H9 (cell line): Measurements from ENCODE around the gene CNTF. TPM values are rescaled to one million over a fixed set of nuclear protein-coding genes. Genes with fewer than 3 reads are reported as not detected.

Experiments
- DNase-seq: peaks from one replicate; pipeline ENCODE4 v3.0.0-alpha.2; 2017
- H2AFZ ChIP-seq: one replicate; pipeline ENCODE4 v1.6.1; 2013; ENCODE audit warnings: mild to moderate bottlenecking, low read length, control low read depth, moderate library complexity
- H2AK5ac ChIP-seq: 2 replicates; pipeline ENCODE4 v1.6.1; 2013; ENCODE audit warnings: low read length, control low read depth, mixed read lengths; ENCODE audit not compliant: insufficient read length
- H2BK120ac ChIP-seq: one replicate; pipeline ENCODE4 v1.6.1; 2013; ENCODE audit warnings: low read depth, mild to moderate bottlenecking, low read length, control low read depth, inconsistent platforms; ENCODE audit not compliant: poor library complexity, severe bottlenecking
- H2BK12ac ChIP-seq: 2 replicates; pipeline ENCODE4 v1.6.1; 2013; ENCODE audit warnings: low read length, control low read depth, mixed read lengths, low read depth; ENCODE audit not compliant: insufficient read length
- H2BK15ac ChIP-seq: 2 replicates; pipeline ENCODE4 v1.6.1; 2013; ENCODE audit warnings: low read depth, low read length, control low read depth
- H2BK20ac ChIP-seq: one replicate; pipeline ENCODE4 v1.6.1; 2013; ENCODE audit warnings: low read depth, mild to moderate bottlenecking, low read length, control low read depth, inconsistent platforms; ENCODE audit not compliant: poor library complexity, severe bottlenecking
- H2BK5ac ChIP-seq: 2 replicates; pipeline ENCODE4 v1.6.1; 2013; ENCODE audit warnings: low read length, control low read depth, mixed read lengths; ENCODE audit not compliant: insufficient read length
- H3K14ac ChIP-seq: 2 replicates; pipeline ENCODE4 v1.6.1; 2013; ENCODE audit warnings: low read length, control low read depth; ENCODE audit not compliant: insufficient read depth
- H3K18ac ChIP-seq: 2 replicates; pipeline ENCODE4 v1.6.1; 2013; ENCODE audit warnings: low read depth, mild to moderate bottlenecking, mixed read lengths, low read length, control low read depth; ENCODE audit not compliant: insufficient read length
- H3K23ac ChIP-seq: 2 replicates; pipeline ENCODE4 v1.6.1; 2013; ENCODE audit warnings: low read length, control low read depth, mixed read lengths, low read depth; ENCODE audit not compliant: insufficient read length
- H3K23me2 ChIP-seq: 2 replicates; pipeline ENCODE4 v1.6.1; 2013; ENCODE audit warnings: low read depth, mild to moderate bottlenecking, mixed read lengths, low read length, control low read depth; ENCODE audit not compliant: insufficient read length, poor library complexity, severe bottlenecking
- H3K27ac ChIP-seq: 2 replicates; pipeline ENCODE4 v1.5.1; 2013; ENCODE audit warnings: low read length, control low read depth, mixed read lengths, low read depth; ENCODE audit not compliant: insufficient read length
- H3K27me3 ChIP-seq: 2 replicates; pipeline ENCODE4 v1.6.1; 2013; ENCODE audit warnings: low read length, control low read depth, inconsistent platforms; ENCODE audit not compliant: insufficient read depth
- H3K4ac ChIP-seq: 2 replicates; pipeline ENCODE4 v1.6.1; 2013; ENCODE audit warnings: low read depth, mild to moderate bottlenecking, control low read depth, inconsistent platforms, low read length, moderate library complexity
- H3K4me1 ChIP-seq: 2 replicates; pipeline ENCODE4 v1.6.1; 2013; ENCODE audit warnings: low read length, control low read depth, inconsistent platforms; ENCODE audit not compliant: insufficient read depth
- H3K4me2 ChIP-seq: 2 replicates; pipeline ENCODE4 v1.6.1; 2013; ENCODE audit warnings: low read length, control low read depth, mixed read lengths; ENCODE audit not compliant: insufficient read length, insufficient read depth
- H3K56ac ChIP-seq: 2 replicates; pipeline ENCODE4 v1.6.1; 2013; ENCODE audit warnings: low read depth, mild to moderate bottlenecking, mixed read lengths, low read length, control low read depth; ENCODE audit not compliant: insufficient read length
- H3K79me1 ChIP-seq: 2 replicates; pipeline ENCODE4 v1.6.1; 2013; ENCODE audit warnings: low read depth, mild to moderate bottlenecking, moderate library complexity, low read length, control low read depth, inconsistent platforms; ENCODE audit not compliant: insufficient read depth, poor library complexity, severe bottlenecking
- H3K79me2 ChIP-seq: 2 replicates; pipeline ENCODE4 v1.6.1; 2013; ENCODE audit warnings: low read length, control low read depth, inconsistent platforms; ENCODE audit not compliant: insufficient read depth
- H3K9ac ChIP-seq: 2 replicates; pipeline ENCODE4 v1.6.1; 2013; ENCODE audit warnings: low read length, control low read depth, mixed read lengths; ENCODE audit not compliant: insufficient read length; ENCODE audit errors: extremely low read depth
- H3K9me3 ChIP-seq: one replicate; pipeline ENCODE4 v1.6.1; 2013; ENCODE audit warnings: low read depth, low read length, inconsistent platforms; ENCODE audit not compliant: control insufficient read depth
- H3T11ph ChIP-seq: one replicate; pipeline ENCODE4 v1.6.1; 2013; ENCODE audit warnings: mild to moderate bottlenecking, low read length, control low read depth, inconsistent platforms
- H4K20me1 ChIP-seq: one replicate; pipeline ENCODE4 v1.6.1; 2013; ENCODE audit not compliant: control insufficient read depth, insufficient read length, insufficient read depth
- H4K5ac ChIP-seq: 2 replicates; pipeline ENCODE4 v1.6.1; 2013; ENCODE audit warnings: low read depth, mild to moderate bottlenecking, mixed read lengths, low read length, control low read depth; ENCODE audit not compliant: insufficient read length
- H4K8ac ChIP-seq: replicated peaks from 2 replicates; pipeline ENCODE4 v1.6.1; 2013; ENCODE audit warnings: low read length, control low read depth, mixed read lengths, low read depth; ENCODE audit not compliant: insufficient read length
- H4K91ac ChIP-seq: 2 replicates; pipeline ENCODE4 v1.6.1; 2013; ENCODE audit warnings: low read depth, mild to moderate bottlenecking, moderate library complexity, mixed read lengths, low read length, control low read depth; ENCODE audit not compliant: insufficient read length
- H3K27ac Mint-ChIP-seq, 3 experiments: 2 replicates in 2 of 3; 3 replicates in 1 of 3; pipeline ENCODE4 v1.8.0; 2020 to 2021; ENCODE audit warnings: mixed read lengths in 3 of 3, mild to moderate bottlenecking in 1 of 3, moderate library complexity in 1 of 3
- H3K27me3 Mint-ChIP-seq: 2 replicates; pipeline ENCODE4 v1.8.0; 2021; ENCODE audit warnings: low read depth, mild to moderate bottlenecking, moderate library complexity, mixed read lengths
- H3K36me3 Mint-ChIP-seq, 3 experiments: 2 replicates in 2 of 3; 3 replicates in 1 of 3; pipeline ENCODE4 v1.8.0; 2020 to 2021; ENCODE audit warnings: low read depth in 3 of 3, mixed read lengths in 3 of 3; ENCODE audit not compliant: insufficient read depth in 1 of 3
- H3K4me1 Mint-ChIP-seq, 2 experiments: 2 replicates each; pipeline ENCODE4 v1.8.0; 2020; ENCODE audit warnings: mixed read lengths in 2 of 2
- H3K4me3 Mint-ChIP-seq, 2 experiments: 2 replicates in 1 of 2; 3 replicates in 1 of 2; pipeline ENCODE4 v1.8.0; 2020 to 2021; ENCODE audit warnings: mild to moderate bottlenecking in 2 of 2, mixed read lengths in 2 of 2, moderate library complexity in 1 of 2
- H3K9me3 Mint-ChIP-seq, 2 experiments: 2 replicates in 1 of 2; 3 replicates in 1 of 2; pipeline ENCODE4 v1.8.0; 2020; ENCODE audit warnings: mild to moderate bottlenecking in 2 of 2, mixed read lengths in 2 of 2, moderate library complexity in 1 of 2
- CTCF ChIP-seq: fragments of 200-600 bp; sonication (generic); conservative IDR thresholded peaks from 3 replicates; pipeline ENCODE4 v1.8.0; 2021; ENCODE audit warnings: antibody characterized with exemption, mild to moderate bottlenecking
- WGBS: extraction: QIAGEN DNeasy Blood & Tissue Kit; methylation state at CpG from one replicate; pipeline ENCODE4 v1.1.7; 2013; ENCODE audit warnings: missing lambda C conversion rate, low lambda C conversion rate, mixed read lengths; ENCODE audit not compliant: insufficient read length; ENCODE audit errors: extremely low coverage; 5-methylcytosine and 5-hydroxymethylcytosine counted together
- total RNA-seq: library from RNA; stranded (reverse); gene quantifications from 2 replicates; pipeline ENCODE4 v1.2.1, GENCODE V29; 2021

CNTF gene
- total RNA-seq, 1 experiment from 2014 or later, result 3.5 TPM

DNA sequence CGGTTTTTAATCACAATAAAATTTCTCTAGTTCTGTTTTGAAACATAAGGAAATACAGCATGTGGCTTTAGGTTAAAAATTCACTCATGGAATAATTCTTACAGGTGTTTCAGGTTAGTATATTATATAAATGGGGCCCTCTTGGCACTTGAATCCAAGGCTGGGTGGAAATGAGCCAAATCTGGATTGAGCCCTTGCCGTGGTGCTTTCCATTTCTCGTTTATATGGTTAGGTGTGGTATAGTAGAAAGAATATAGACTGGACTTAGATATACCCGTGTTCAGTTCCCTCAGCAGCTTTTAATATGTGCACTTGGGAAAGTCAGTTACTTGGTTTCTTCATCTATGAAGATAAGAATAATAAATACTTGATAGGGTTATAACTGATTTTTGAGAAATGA lies 27.6 kb upstream of the CNTF start:
- H3K79me2 ChIP-seq, result peaks cover 4% of the 10 kb centered on the region; the same call in 1 of the 2 replicates
- no peak overlapping the region for H2BK12ac ChIP-seq
- no peak overlapping the region for H3K23ac ChIP-seq
- H3K9me3 ChIP-seq, result no peaks in the 10 kb centered on the region
- Mint-ChIP-seq H3K27me3 (no peaks in the 10 kb centered on the region), H3K36me3 (peaks cover 6 to 15% (median 6%) of the 10 kb centered on the region in 3 experiments; a peak in 6 of 7 replicates), H3K4me1 (peaks cover 13 to 17% of the 10 kb centered on the region in 2 experiments), H3K27ac (no peak overlapping the region), H3K9me3 (no peaks in the 10 kb centered on the region; a peak in 1 of 5 replicates), H3K4me3 (no peak overlapping the region)
- H3K27me3 ChIP-seq, result no peaks in the 10 kb centered on the region
- no peak overlapping the region for H3K56ac ChIP-seq
- no peak overlapping the region for H3K14ac ChIP-seq
- no peak overlapping the region for H4K8ac ChIP-seq
- no peaks in the 10 kb centered on the region; the same call in 1 of the 2 replicates for H3K4me1 ChIP-seq
- no peak overlapping the region for H2AK5ac ChIP-seq
- no peak overlapping the region for H3K27ac ChIP-seq
- no peak overlapping the region for H3K9ac ChIP-seq
- no CpG with 5 or more reads among the region's 4 CpGs for WGBS
- H2BK120ac ChIP-seq, result no peak overlapping the region
- H2AFZ ChIP-seq, result no peak overlapping the region
- no peak overlapping the region for H3K18ac ChIP-seq
- TF ChIP-seq CTCF, result no peak
- no peak for DNase-seq
- no peaks in the 10 kb centered on the region for H3K23me2 ChIP-seq
- H2BK20ac ChIP-seq, result no peak overlapping the region
- H2BK5ac ChIP-seq, result no peak overlapping the region
- no peak overlapping the region for H4K5ac ChIP-seq
- no peak overlapping the region for H3T11ph ChIP-seq
- H2BK15ac ChIP-seq, result no peak overlapping the region
- H3K79me1 ChIP-seq, result peaks cover 5% of the 10 kb centered on the region
- H3K4me2 ChIP-seq, result no peak overlapping the region
- H4K91ac ChIP-seq, result no peak overlapping the region
- H4K20me1 ChIP-seq, result no peaks in the 10 kb centered on the region
- H3K4ac ChIP-seq, result no peak overlapping the region
